ENCODE measurements around the gene SOBP. TPM values are rescaled to one million over a fixed set of nuclear protein-coding genes. Genes with fewer than 3 reads are reported as not detected.

Gene SOBP
- total RNA-seq, 1 donor from 2014 or later, result 15.6 TPM

DNA sequence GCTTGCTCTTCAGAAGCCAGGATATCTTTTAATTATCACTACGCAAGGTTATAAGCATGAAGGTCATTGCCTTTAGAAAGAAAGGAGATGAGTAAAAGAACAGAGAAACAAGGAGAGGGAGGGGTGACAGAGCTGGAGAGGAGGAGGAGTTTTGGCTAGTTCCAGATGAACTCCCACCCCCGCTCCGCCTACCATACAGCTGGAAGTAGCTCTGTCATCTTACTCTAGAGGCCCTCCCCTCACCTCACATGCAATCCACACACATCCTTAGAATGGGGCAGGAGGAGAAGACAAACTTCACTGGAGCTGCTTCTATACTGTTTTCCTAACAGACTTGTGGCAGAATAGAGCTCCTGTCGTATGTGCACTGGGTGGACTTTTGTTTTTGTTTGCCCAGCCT is 189.5 kb downstream of the SOBP start:
- intact Hi-C loops (cut with DNase I), result loop anchor here (10.0 kb wide), 1 partner anchor 365 kb away; no protein-coding TSS in a partner anchor
- DNase-seq (no peak), ATAC-seq (ENCODE audit: poor library complexity) (peak; percentile 38)

- ATAC-seq (ENCODE audit: poor library complexity) (no peak), DNase-seq (no peak)
- intact Hi-C loops (cut with DNase I), result no loop called here
Observed at GRCh38 chr6:107682721-107683120, 192.8 kb downstream of the SOBP start.

DNA sequence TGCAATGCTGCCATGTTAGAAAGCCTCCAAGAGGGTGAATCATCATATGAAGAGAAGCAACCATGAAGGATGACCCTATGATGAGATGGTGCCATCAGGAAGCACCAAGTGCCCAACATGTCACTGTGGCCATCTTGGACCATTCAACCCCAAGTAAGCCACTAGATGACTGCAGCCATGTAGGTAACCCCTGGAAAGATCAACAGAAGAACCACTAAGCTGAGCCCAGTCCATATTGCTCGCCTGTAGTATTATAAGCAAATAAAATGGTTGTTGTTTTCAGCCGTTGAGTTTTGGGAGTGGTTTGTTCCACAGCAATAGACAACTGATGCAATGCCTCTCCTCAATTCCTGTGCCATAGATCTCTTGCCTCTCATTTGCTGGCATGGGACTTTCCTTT is 193.3 kb downstream of the SOBP start:
- intact Hi-C loops (cut with DNase I), result no loop called here
- ATAC-seq (ENCODE audit: poor library complexity) (no peak), DNase-seq (no peak)

- intact Hi-C loops (cut with DNase I), result no loop called here
Observed at GRCh38 chr6:107684996-107685395, 195.1 kb downstream of the SOBP start.

DNA sequence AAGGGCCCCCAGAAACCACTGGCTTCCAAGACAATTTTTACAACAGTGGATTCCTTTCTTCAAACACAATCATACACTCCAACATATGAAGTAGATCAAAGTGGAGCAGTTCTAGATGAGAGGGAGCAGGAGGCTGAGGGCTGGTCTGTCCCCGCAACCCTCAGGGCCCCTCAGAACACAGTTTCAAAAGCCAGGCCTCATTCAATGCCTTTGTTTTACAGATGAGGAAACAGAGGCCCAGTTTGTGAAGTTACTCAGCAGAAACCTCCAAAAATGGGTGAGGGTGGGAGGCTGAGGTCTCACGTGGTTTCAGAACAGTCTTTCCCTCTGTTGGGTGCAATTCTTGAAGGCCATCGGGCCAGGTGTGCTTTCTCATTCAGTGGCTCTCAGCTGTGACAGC is 199.3 kb downstream of the SOBP start:
- DNase-seq (no peak), ATAC-seq (ENCODE audit: poor library complexity) (no peak)
- intact Hi-C loops (cut with DNase I), result no loop called here

More at GRCh38 chr6:107684996-107685395, 195.1 kb downstream of the SOBP start:
- no peak for ATAC-seq (ENCODE audit: poor library complexity)
- DNase-seq, result no peak

- intact Hi-C loops (cut with DNase I), result no loop called here
- DNase-seq (no peak), ATAC-seq (ENCODE audit: poor library complexity) (no peak)
Observed at GRCh38 chr6:107689951-107690642, 200.2 kb downstream of the SOBP start.

- intact Hi-C loops (cut with DNase I), result no loop called here
- ATAC-seq (ENCODE audit: poor library complexity), result peak; percentile 48
- DNase-seq, result no peak
Observed at GRCh38 chr6:107690643-107691061, 200.7 kb downstream of the SOBP start.

GRCh38 chr6:107691062-107691751 is 201.3 kb downstream of the SOBP start:
- DNase-seq, result no peak
- intact Hi-C loops (cut with DNase I), result no loop called here

GRCh38 chr6:107692351-107692750 is 202.4 kb downstream of the SOBP start:
- intact Hi-C loops (cut with DNase I), result no loop called here

More at GRCh38 chr6:107691062-107691751, 201.3 kb downstream of the SOBP start:
- peak; percentile 15 for ATAC-seq (ENCODE audit: poor library complexity)

GRCh38 chr6:107695061-107695720 is 205.3 kb downstream of the SOBP start:
- no peak for DNase-seq
- intact Hi-C loops (cut with DNase I), result no loop called here
- ATAC-seq (ENCODE audit: poor library complexity), result no peak

More at GRCh38 chr6:107692351-107692750, 202.4 kb downstream of the SOBP start:
- DNase-seq (no peak), ATAC-seq (ENCODE audit: poor library complexity) (no peak)

DNA sequence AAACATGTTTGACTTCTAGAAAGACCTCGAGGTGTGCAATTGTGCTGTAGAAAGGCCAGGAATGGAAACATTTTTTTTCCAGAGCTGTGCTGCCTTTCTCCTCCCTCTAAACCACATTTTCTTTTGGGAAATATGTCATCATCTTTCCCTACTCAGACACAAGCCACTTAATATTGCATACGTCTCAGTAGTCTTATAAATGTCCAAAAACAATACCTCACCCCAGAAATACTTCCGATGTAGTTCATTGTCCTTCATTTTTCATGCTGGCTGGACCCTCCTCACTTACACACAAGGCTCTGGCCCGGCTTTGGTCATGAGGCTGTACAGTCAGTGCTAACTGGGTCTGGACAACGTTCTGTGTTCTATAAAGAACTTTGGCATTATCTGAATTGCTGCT is 207.8 kb downstream of the SOBP start:
- DNase-seq, result no peak
- ATAC-seq (ENCODE audit: poor library complexity), result no peak
- intact Hi-C loops (cut with DNase I), result no loop called here

DNA sequence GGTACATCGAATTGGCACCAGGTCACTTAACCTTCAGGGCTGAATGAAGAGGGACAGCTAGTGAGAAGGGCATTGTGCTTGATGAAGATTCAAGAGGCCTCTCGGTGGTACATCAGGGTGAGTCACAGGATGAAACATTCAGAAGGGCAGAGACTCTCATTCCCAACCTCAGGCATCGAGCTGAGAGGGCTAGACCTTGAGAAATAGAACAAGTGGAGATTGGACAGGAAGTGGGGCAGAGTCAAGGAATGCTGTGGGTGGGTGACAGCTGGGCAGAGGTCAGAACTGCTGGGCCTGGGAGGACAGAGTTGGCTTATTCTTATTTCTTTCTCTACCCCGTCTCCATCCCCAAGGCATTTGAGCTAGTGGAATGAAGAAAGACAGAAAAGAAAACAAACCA is 208.2 kb downstream of the SOBP start:
- DNase-seq (no peak), ATAC-seq (ENCODE audit: poor library complexity) (no peak)
- intact Hi-C loops (cut with DNase I), result no loop called here

DNA sequence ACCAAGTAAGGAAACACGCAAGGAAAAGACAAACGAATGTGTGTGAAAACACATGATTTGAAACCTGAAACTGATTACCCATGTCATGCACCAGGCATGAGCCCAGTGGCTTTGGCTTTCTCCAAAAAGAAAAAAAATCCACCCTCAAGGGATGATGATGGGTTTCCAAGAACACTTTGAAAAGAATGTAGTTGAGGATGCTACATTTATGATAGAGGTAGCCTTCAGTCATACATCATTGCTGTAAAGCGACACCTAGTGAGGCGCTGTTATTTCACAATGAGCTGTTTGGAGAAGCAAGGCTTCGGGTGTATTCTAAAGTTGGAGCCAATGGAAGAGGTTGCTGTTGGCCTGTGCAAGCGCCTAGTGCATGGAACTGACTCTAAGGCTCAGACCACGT is 209.3 kb downstream of the SOBP start:
- DNase-seq, result no peak
- intact Hi-C loops (cut with DNase I), result no loop called here
- ATAC-seq (ENCODE audit: poor library complexity), result no peak

DNA sequence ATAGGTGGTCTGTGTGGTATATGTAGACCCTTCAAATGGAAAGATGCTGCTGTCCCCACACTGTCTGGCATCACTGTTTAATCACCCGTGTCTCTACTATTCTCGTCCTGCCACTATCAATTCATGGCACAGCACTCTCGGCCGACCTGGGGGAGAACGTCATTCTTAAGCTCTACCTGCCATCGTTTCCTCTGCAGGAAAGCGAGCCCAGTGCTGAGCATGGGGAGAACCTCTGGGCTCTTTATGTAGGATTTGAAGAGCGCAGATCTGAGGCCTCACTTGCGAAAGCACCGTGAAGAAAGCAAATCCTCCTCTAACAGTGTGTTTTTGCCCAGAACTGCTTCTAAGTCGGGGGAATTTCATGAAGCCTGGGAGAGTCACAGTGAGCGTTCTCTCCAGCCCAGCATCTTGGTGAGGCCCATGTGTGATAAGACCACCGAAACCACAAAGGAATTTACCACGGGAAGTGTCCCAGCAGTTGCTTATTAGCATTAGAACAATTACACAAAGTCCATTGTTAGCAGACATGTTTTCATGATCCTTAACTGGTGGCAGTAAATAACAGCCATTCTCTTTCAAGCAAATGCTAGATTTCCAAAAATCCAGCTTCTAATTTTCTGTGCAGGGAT is 209.9 kb downstream of the SOBP start:
- DNase-seq (no peak), ATAC-seq (ENCODE audit: poor library complexity) (no peak)
- intact Hi-C loops (cut with DNase I), result loop anchor here (10.0 kb wide), 1 partner anchor 145 kb away; no protein-coding TSS in a partner anchor

DNA sequence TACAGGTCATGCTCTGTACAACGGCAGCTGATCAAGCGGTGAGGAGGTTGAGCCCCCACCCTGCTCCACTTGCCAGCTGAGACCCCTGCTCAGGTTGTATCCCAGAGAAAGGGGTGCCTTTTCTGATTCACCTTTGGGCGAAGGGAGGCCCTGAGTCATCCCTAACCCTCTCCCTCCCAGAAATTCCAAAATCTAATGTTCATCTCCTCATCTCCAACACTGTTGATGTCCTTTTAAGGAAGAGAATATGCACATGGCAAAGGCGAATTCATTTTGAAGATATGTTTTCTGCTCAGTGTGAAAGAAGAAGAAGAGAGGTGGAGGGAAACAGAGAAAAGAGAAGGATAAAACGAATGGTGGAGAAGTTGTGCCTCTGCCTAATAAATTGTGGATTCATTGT is 213.7 kb downstream of the SOBP start:
- intact Hi-C loops (cut with DNase I), result loop anchor here (10.0 kb wide), 1 partner anchor 141 kb away; no protein-coding TSS in a partner anchor
- no peak for DNase-seq

GRCh38 chr6:107704347-107705013 is 214.6 kb downstream of the SOBP start:
- DNase-seq (no peak), ATAC-seq (ENCODE audit: poor library complexity) (peak; percentile 61)
- intact Hi-C loops (cut with DNase I), result loop anchor here (10.0 kb wide), 1 partner anchor 140 kb away; no protein-coding TSS in a partner anchor

More for the DNA sequence above, 213.7 kb downstream of the SOBP start:
- ATAC-seq (ENCODE audit: poor library complexity), result no peak

GRCh38 chr6:107706516-107707115 is 216.7 kb downstream of the SOBP start:
- no peak for DNase-seq
- no peak for ATAC-seq (ENCODE audit: poor library complexity)
- intact Hi-C loops (cut with DNase I), result loop anchor here (10.0 kb wide), 1 partner anchor 138 kb away; no protein-coding TSS in a partner anchor
